H1 (cell line): ENCODE measurements around the gene HDAC3. TPM values are rescaled to one million over a fixed set of nuclear protein-coding genes. Genes with fewer than 3 reads are reported as not detected.

Experiments used
- BRCA1 ChIP-seq: IDR thresholded peaks from 2 replicates; pipeline ENCODE4 v1.6.1; 2012; ENCODE audit warnings: low read depth, low read length, improper control_type of control experiment
- CHD2 ChIP-seq: IDR thresholded peaks from 2 replicates; pipeline ENCODE4 v1.6.1; 2012; ENCODE audit warnings: low read length, improper control_type of control experiment
- CREB1 ChIP-seq: IDR thresholded peaks from 2 replicates; pipeline ENCODE4 v1.6.1; 2012; ENCODE audit warnings: inconsistent platforms
- CTBP2 ChIP-seq: IDR thresholded peaks from 2 replicates; pipeline ENCODE4 v1.7.0; 2011; ENCODE audit warnings: borderline replicate concordance, mild to moderate bottlenecking, moderate library complexity, mixed read lengths, low read length; ENCODE audit not compliant: insufficient read depth, insufficient read length
- EP300 ChIP-seq, 2 experiments: IDR thresholded peaks; 1 replicate in 1 of 2; 2 replicates in 1 of 2; pipeline ENCODE4 v1.6.1; 2011 to 2012; ENCODE audit warnings: low read depth in 2 of 2, low read length in 2 of 2, mild to moderate bottlenecking in 2 of 2, borderline replicate concordance in 1 of 2, inconsistent platforms in 1 of 2, moderate library complexity in 1 of 2
- FOSL1 ChIP-seq: IDR thresholded peaks from 2 replicates; pipeline ENCODE4 v1.6.1; 2011; ENCODE audit warnings: mild to moderate bottlenecking, low read depth, low read length, moderate library complexity; ENCODE audit not compliant: insufficient read depth
- HDAC6 ChIP-seq: IDR thresholded peaks from one replicate; pipeline ENCODE4 v1.7.1; 2012; ENCODE audit warnings: low read depth, mild to moderate bottlenecking, inconsistent platforms, low read length, moderate library complexity
- KDM4A ChIP-seq: IDR thresholded peaks from one replicate; pipeline ENCODE4 v1.7.1; 2012; ENCODE audit warnings: low read depth, mild to moderate bottlenecking, moderate library complexity, low read length, inconsistent platforms; ENCODE audit not compliant: severe bottlenecking
- KDM5A ChIP-seq: fragments of 200-600 bp; IDR thresholded peaks from 2 replicates; pipeline ENCODE4 v1.7.1; 2012; ENCODE audit warnings: mild to moderate bottlenecking, low read length, inconsistent platforms, mixed read lengths
- PHF8 ChIP-seq: fragments of 200-600 bp; sonication (generic); conservative IDR thresholded peaks from 2 replicates; pipeline ENCODE4 v1.7.1; 2012; ENCODE audit warnings: low read depth, mild to moderate bottlenecking, inconsistent platforms, low read length, moderate library complexity
- POU5F1 ChIP-seq: IDR thresholded peaks from 2 replicates; pipeline ENCODE4 v1.6.1; 2011; ENCODE audit warnings: low read depth, mild to moderate bottlenecking, low read length, moderate library complexity
- RFX5 ChIP-seq: IDR thresholded peaks from 2 replicates; pipeline ENCODE4 v1.6.1; 2011; ENCODE audit warnings: low read depth, low read length, improper control_type of control experiment, borderline replicate concordance
- SP1 ChIP-seq: IDR thresholded peaks from 2 replicates; pipeline ENCODE4 v1.6.1; 2011; ENCODE audit warnings: low read depth, low read length
- SP2 ChIP-seq: IDR thresholded peaks from 2 replicates; pipeline ENCODE4 v1.6.1; 2012; ENCODE audit warnings: mild to moderate bottlenecking, low read length, inconsistent platforms
- SP4 ChIP-seq: IDR thresholded peaks from 2 replicates; pipeline ENCODE4 v1.6.1; 2012; ENCODE audit warnings: low read length, inconsistent platforms
- TAF1 ChIP-seq: IDR thresholded peaks from 2 replicates; pipeline ENCODE4 v1.6.1; 2011; ENCODE audit warnings: mild to moderate bottlenecking, low read depth, low read length
- TCF12 ChIP-seq: IDR thresholded peaks from 2 replicates; pipeline ENCODE4 v1.6.1; 2011; ENCODE audit warnings: low read depth, mild to moderate bottlenecking, low read length
- TEAD4 ChIP-seq: IDR thresholded peaks from 2 replicates; pipeline ENCODE4 v1.6.1; 2012; ENCODE audit warnings: low read depth, low read length, inconsistent platforms, mixed read lengths
- polyA plus RNA-seq, 7 experiments: library from polyadenylated mRNA; depleted of rRNA in 3 of 7; stranded (reverse) in 5 of 7; unstranded in 2 of 7; fragments of >200 nt in 5 of 7; fragments of 200-250 nt in 2 of 7; gene quantifications; 1 replicate in 5 of 7; 2 replicates in 1 of 7; 4 replicates in 1 of 7; pipeline versions ENCODE4 v1.2.1 to v1.2.3, GENCODE V29; 2011 to 2013; ENCODE audit warnings: missing spikeins in 2 of 7, mixed read lengths in 2 of 7
- total RNA-seq: library from RNA; stranded (reverse); fragmentation: NEBNext Ultra II Directional; extraction: Animal tissue kit (Norgen Biotek cat#: 25700); gene quantifications from 2 replicates; pipeline ENCODE4 v1.2.1, GENCODE V29; 2021
- TF ChIP-seq, protein P1 (sequence below): IDR thresholded peaks from 2 replicates; pipeline ENCODE4 v1.6.1; 2012; ENCODE audit warnings: inconsistent platforms

Gene HDAC3
- total and polyA plus RNA-seq, 2 of the 8 experiments (the other 6 are each of a cell fraction or from before 2014, with no cell fraction given) = 99.0 to 120 TPM

DNA sequence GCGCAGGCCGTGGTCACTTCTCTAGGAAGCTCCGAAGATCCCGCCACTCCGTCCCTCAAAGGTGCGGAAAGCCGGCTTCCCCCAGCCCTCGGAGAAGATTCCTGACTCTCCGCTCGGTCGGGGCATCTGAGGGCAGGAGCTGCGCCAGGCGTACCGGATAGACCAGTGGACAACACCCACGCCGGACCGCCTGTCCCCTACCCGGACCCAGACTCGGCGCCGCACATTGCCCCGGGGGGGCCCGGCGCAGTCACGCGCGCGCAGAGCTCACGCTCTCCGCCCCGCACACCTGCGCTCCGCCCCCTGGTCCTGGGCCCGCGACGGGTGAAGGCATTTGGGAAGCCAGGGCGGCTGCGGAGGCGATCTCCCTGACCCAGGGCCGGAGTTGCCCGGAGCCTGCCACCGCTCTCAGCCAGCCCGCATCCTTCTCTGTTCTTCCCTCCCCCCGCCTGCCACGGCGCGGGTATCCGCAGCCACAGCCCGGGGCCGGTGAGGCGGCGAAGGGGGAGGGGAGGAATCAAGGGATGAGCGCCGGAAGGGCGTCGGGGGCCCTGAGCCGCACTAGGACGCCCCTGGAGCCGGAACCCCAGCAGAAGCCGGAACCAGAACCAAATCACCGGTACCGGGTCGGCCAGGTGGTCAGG is 596 bp upstream of the HDAC3 start (continued):
- TF ChIP-seq TAF1 (0 out of 2 replicates have a peak, but pooled peaks have one; percentile 12), HDAC6 (no peak), KDM4A (peak; percentile 20), KDM5A (no peak), CHD2 (no peak), CREB1 (no peak), SP2 (no peak), RFX5 (no peak), EP300 (IDR thresholded peaks at IDR 0.05; ENCODE audit: borderline replicate concordance in 1 of 2, low read depth in 2 of 2, low read length in 2 of 2) (no peak), PHF8 (no peak; the same call in 1 of the 2 replicates), TCF12 (no peak), FOSL1 (no peak), TEAD4 (no peak), CTBP2 (no peak), BRCA1 (no peak), POU5F1 (no peak), SP4 (no peak; the same call in 1 of the 2 replicates), SP1 (no peak)
- TF ChIP-seq, protein P1, sequence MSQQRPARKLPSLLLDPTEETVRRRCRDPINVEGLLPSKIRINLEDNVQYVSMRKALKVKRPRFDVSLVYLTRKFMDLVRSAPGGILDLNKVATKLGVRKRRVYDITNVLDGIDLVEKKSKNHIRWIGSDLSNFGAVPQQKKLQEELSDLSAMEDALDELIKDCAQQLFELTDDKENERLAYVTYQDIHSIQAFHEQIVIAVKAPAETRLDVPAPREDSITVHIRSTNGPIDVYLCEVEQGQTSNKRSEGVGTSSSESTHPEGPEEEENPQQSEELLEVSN = 0 out of 2 replicates have a peak, but pooled peaks have one; percentile 23
